Activated CD4-positive, alpha-beta T cell treated with anti-CD3 and anti-CD28 coated beads, Interleukin-2, amount 50 U/mL, for 4 hours (primary cell): ENCODE measurements around the gene PAH.

Experiments used
- DNase-seq, 2 experiments: peaks; one replicate each; pipeline ENCODE4 v3.0.0-alpha.2; 2020

PAH gene

DNA sequence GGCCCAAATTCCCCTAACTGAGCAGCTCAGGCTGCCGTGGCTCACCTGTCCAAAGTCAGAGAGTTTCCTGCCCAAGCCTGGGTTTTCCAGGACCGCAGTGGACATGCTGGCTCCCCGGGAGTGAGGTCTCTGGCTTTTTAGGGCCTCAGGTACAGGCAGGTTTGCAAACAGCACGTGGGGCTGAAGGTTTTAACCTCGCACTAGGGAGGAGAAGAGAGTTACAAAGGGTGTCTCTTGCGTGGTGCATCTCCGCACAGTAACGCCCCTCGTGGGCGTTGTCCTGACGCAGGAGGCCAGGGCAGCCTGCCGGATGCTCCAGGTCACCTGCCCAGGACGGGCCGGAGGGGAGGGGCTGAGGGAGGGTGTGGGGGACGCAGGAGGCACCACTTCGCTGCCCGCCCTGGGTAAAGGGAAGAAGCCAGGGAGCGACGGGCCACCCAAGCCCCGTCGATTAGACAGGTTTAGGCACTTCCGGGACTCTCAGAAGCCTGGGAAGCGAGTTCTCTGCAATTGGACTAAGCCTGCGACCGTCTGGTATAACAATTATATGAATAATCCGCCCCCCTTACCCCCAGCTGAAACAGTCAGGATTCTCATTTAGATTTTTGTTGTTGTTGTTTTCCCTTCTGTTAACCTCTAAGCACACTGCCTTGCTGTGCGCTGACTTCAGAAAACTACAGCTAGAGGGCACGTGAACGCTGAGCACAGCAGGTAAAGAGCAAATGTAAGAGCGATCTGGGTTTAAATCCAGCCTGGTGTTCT is at the start of gene PAH:
Gene PAH, minus strand, starts transcription at position 219 of the 762 bp plus-strand sequence. Its CDS starts 114 bp downstream, at position 105.
- no peak for DNase-seq

DNA sequence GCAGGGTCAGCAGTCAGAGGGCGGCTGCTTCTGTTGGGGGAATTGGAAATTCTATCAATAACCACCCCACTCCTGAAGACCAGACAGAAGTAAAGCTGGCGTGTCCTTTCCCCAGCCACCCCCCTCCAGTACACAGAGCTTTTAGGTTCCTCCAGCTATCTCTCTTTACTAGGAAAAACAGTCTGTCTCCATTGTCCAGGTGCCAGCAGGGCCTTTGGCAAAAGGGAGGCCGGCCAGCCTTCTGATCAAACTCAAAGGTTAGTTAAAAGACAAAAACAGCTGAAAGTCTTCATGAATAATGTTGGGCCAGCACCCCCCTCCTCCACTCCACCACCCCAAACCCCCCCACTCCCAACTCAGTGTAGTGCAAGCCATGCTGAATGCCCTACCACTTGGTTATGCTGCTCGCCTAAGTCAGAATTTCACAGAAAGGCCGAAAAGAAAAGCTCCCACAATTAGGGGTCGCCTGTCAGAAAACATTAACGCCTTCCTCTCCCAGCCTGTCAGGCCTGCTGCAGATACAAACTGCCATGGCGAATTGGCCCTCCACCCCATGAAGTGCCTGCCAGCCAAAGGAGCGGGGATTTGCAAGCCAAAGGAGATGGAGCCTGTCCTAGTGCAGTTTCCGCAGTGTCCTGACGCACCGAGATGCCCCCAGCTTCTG is 49.3 kb upstream of the PAH start:
- DNase-seq, result no peak

DNA sequence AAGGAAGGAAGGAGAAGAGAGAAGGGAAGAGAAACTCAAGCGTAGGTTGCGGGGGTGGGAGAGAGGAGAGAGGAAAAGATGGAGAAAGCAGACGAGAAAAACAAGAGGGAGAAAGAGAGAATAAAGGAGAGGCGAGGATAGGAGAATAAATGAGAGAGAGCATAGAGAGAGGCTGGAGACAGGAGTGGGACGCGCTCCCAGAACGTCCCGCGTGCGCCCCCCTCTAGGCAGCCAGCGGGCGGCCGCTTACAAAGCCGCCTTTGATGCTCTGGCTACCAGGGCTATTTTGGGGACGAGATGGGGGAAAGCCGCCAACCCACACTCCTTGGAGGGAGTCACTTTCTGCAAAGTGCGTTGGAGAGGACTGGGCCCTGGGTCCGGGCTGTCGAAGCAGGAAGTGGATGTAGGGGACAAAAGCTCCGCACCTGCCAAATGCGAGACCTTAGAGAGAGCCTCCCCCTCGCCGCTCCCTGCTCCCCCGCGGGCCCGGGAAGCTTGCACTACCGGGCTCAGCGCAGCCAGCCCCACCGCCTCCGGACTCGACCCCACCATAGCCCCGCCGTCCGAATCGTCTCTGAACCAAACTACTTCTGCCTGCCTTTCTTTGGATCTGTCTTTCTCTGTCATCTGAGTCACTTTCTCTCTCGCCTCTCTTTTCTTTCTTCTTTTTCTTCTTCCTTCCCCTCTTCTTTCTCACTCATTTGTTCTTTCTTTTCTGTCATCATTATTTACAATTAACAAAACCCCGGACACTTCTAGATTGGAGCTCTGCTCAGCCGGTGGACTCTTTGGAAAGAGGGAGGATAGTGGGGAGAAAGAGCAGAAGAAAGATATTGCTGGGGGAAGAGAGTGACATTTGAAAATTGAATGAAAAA is 48.5 kb upstream of the PAH start:
- DNase-seq, result no peak

DNA sequence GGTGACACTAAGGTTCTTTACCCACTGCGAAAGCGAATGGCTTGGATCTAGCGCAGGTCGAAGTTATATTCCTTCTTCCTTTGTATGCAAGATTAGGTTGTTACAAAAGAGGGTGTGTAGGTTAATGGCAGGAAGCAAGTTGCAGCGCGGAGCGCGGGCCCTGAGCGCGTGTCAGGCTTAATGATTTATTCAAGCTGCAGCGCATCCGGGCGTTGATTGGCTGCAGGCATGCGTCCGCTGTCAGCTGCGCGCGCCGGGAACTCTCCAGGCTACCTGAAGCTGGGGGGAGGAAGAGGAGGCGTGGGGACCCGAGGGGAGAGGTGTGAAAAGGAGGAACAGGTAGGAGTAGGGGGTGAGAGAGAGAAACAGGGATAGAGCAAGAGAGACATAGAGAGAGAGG is 47.8 kb upstream of the PAH start:
- no peak for DNase-seq

DNA sequence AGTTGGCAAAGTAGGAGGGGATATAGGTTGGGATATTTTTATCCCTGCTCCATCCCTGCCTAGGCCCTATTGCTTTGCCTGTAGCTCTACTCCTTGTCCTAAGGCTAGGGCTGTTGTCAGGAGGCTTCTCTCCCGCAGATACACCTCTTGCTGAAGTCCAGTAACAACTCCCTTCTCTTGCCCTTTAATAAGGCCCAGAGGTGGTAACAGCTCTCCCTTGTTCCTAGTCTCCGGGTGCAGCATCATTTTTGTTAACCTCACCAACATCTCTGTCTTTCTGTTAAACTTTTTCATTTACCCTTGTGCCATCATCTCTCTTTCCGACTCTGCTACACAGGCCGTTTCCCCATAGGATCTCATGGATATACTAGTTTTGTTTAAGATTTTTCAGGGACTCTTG is 46.8 kb upstream of the PAH start:
- DNase-seq, result no peak

DNA sequence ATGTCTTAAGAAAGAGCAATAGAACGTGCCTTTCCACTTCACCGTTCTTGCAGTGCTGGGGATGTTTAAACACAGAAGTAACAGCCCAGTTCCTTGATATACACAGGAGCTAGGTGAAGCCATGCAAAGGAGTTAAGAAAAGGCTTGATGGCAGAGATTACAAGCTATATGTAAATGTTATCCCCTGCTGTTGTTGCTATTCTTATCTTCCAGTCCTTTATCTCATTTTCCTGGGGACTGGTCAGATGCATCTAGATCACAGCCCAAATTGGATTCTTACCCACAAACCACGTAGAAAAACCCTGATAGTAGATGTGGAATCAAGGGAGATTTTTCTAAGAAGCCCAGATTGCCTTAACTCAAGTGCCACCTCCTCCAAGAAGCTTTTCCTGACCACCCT is 45.9 kb upstream of the PAH start:
- DNase-seq, result no peak

DNA sequence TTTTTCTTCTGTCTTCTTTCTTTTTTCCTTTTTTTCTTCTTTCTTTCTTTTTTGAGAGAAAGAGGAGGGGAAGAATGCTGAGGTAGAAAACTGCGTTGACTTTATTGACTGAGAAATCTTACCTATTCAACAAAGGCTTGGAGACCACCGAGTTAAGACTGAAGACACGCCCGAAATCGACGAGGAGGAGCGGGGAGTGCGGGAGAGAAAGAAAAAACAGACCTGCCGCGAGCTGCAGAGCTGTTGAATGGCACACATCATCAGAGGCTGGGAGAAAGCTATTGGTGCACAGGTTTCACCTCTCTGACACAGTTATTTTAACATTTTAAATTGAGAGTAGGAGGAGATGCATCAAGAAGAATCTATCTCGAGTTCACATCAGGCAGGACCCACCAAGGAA is 45.5 kb upstream of the PAH start:
- no peak for DNase-seq

DNA sequence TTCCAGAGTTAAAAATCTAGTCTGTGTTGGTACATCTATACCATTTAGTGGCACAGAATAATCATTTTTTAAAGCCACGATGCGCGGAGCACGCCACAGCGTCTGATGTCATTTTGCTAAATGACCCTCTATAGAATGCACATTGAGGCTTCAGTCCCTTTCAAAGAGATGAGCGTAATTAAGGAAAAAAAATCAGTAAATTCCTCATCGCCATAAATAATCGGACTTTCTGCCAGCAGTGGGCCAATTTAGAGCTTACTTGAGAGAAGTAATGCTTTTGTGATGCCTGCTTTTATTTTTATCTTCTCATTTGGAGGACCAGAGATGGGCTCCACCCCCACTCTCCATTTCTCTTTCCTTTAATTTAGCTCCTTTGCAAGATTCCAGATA is 44.4 kb upstream of the PAH start:
- DNase-seq, result no peak

DNA sequence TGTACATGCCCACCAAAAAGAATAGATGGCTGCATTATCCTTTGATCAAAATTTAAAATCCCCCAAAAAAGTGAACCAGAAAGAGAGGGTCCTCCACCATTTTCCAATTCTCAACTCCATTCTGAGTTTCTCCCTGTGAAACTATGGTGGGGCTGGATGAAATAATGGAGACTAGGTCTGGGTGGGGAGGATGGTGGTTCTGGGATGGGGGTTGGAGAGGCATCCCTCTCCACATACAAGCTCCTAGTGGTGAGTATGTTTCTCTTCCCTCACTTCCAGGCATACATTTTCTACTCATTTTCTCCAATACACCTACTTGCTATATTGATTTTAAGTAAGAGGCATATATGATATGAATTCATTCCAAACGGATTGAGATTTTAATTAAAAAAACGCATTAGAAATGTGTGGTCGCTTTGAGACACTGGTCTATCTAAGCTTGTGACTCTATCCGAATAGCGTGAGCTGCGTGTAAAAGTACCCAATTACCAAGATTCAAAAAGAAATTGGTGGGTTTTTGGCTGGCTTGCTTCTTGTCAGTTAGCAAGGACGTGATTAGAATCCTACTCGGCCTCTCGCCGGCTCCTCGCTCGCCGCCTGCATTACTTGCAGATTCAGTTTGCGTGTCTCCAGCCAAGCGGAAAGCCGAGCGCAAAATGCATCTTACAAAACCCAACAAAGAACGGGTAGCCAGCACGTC is 43.9 kb upstream of the PAH start:
- no peak for DNase-seq

DNA sequence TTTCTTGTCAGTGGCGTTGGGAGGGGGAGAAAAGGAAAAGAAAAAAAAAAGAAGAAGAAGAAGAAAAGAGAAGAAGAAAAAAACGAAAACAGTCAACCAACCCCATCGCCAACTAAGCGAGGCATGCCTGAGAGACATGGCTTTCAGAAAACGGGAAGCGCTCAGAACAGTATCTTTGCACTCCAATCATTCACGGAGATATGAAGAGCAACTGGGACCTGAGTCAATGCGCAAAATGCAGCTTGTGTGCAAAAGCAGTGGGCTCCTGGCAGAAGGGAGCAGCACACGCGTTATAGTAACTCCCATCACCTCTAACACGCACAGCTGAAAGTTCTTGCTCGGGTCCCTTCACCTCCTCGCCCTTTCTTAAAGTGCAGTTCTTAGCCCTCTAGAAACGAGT is 42.3 kb upstream of the PAH start:
- no peak for DNase-seq

DNA sequence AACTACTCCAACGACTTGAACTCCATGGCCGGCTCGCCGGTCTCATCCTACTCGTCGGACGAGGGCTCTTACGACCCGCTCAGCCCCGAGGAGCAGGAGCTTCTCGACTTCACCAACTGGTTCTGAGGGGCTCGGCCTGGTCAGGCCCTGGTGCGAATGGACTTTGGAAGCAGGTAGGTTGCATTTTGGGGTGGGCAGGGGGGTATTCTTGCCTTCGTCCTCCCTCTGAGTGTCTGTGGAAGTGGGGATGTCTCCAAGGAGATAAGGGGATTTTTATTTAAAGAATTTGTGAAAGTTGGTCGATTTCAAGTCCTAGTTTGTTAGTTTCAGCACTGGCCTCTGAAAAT is 41.8 kb upstream of the PAH start:
- DNase-seq, result no peak

DNA sequence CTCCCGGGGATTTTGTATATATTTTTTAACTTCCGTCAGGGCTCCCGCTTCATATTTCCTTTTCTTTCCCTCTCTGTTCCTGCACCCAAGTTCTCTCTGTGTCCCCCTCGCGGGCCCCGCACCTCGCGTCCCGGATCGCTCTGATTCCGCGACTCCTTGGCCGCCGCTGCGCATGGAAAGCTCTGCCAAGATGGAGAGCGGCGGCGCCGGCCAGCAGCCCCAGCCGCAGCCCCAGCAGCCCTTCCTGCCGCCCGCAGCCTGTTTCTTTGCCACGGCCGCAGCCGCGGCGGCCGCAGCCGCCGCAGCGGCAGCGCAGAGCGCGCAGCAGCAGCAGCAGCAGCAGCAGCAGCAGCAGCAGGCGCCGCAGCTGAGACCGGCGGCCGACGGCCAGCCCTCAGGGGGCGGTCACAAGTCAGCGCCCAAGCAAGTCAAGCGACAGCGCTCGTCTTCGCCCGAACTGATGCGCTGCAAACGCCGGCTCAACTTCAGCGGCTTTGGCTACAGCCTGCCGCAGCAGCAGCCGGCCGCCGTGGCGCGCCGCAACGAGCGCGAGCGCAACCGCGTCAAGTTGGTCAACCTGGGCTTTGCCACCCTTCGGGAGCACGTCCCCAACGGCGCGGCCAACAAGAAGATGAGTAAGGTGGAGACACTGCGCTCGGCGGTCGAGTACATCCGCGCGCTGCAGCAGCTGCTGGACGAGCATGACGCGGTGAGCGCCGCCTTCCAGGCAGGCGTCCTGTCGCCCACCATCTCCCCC is 41.2 kb upstream of the PAH start:
- no peak for DNase-seq

DNA sequence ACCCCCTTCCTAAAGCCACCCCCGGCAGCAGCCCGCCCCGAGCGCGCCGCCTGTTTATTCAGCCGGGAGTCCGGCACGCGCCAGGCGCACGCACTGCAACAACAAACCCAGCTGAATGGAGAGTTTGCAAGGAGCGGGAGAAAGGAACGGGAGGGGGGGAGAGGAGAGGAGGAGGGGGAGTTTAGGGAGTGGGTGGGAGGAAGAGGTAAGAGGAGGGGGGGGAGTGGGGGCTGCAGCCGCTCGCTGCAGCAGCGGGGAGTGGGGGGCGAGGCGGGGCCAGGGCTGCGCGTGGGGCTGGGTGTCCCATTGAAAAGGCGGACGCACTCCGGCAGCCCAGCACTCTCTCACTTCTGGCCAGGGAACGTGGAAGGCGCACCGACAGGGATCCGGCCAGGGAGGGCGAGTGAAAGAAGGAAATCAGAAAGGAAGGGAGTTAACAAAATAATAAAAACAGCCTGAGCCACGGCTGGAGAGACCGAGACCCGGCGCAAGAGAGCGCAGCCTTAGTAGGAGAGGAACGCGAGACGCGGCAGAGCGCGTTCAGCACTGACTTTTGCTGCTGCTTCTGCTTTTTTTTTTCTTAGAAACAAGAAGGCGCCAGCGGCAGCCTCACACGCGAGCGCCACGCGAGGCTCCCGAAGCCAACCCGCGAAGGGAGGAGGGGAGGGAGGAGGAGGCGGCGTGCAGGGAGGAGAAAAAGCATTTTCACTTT is 40.5 kb upstream of the PAH start, which contains the start of gene ASCL1:
Gene ASCL1, plus strand, starts transcription at position 336 of the 712 bp plus-strand sequence. CDS start 571 bp downstream, outside the sequence.
- no peak for DNase-seq

DNA sequence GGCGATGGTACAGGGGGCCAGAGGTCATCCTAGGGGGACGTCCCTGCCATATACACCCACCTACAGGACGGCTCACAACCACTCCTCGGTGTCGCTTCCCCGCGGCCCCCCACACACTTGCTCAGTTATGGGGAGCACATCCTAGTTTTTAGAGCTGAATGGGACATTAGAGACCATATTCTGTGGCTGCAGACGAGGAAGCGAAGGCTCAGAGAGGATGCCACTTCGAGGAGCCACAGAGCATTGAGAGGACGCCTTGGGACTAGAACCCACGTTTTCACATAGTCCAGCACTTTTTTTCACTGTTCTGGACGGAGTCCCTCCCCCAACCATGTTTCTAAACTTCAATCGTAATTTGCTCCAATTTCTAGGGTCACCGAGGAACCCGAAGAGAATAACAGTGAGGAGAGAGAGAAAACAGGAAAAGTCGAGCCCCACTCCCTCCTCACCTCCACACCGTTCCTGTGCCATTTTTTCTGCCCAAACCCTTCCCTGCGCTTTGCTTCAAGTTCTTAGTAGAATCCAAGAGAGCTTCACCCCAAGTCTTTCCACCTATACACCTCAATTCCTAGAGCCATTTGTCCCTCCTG is 39.8 kb upstream of the PAH start:
- no peak for DNase-seq

DNA sequence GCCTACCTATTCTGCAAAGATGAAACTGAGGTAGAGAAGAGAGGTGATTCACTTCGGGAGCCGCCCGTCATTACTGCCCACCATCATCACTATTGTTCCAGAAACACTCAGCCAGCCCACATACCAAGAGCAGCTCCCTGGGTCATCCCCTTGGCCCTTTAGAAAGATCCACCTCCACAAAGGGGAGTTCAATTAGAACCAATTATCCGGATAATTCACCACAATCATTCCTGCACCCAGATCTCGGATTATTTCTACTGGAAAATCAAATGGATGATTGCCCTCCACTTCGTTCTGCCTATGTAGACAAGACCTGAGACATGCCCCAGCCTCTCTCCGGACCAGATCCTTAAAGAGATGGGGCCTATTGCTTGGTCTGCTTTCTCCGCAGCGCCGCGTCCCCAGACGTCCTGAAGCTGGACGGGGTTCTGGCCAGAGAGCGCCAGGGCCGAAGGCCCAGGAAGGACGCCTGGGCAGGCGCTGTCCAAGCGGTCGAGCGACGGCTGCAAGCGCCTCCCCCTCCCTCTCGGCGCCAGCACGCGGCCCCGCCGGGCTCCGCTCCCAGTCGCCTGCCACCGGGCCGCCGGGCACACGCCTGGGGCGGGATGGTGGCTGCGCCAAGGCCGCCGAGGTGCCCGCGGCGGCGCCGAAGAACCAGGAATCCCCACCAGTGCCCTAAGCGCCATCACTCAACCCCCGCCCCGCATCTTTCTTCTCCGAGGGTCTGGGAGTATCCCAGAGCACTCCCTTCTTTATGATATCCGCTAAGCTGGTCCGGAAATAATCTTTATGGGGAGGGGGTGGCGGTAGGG is 39.1 kb upstream of the PAH start:
- no peak for DNase-seq

DNA sequence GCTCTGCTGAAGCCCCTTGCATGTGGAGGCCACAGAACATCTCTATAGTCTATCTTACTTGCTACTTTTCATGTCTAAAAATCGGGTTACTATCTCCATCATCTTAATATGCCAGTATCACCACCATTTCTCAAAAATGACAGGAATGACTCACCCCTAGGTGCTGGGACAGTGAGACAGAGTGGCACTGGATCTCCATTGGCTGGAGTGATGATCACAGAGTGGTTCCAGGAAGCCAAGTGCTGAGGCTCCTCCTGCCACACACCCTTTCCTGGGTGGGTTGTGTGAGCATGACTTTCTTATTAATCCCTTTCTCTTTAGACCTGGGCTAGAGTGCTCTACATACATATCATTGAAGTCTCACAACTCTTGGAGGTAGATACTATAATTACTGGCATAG is 37.1 kb upstream of the PAH start:
- DNase-seq, result no peak

DNA sequence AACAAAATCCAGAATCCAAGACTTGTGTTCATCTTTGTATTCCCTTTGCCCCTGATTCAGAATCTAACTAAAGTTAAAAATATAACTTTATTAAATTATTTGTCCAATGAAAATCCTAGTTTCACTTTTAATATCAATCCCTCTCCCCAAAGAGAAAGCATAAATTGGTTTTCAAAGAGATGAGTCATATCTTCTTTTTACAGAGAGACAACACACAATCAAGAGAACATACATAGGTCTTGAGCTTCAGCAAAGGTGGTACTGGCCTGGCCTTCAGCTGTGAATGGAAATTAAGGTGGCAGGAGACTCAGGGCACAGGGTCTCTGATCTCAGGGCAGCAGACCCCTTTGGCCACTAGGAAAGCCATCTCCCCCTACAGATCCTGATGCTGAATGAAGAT is 36.2 kb upstream of the PAH start:
- DNase-seq, result no peak

DNA sequence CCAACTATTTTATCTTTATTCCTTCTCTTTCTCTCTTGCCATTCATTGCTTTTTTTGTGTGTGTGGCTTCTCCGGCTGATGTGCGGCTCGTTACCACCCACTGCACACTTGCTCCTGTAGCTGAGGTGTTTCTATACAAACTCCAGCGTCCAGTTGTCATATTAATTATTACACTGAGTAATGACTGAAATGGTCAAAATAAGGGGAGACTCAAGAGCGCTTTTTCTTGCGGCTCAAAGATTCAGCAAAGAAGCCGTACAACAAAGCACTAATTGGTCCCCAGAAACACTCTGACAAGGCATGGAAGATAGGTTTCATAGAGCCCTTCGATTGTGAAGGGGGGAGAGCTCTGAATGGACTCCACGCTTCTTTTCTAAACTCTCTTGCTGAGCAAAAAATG is 34.8 kb upstream of the PAH start:
- no peak for DNase-seq

DNA sequence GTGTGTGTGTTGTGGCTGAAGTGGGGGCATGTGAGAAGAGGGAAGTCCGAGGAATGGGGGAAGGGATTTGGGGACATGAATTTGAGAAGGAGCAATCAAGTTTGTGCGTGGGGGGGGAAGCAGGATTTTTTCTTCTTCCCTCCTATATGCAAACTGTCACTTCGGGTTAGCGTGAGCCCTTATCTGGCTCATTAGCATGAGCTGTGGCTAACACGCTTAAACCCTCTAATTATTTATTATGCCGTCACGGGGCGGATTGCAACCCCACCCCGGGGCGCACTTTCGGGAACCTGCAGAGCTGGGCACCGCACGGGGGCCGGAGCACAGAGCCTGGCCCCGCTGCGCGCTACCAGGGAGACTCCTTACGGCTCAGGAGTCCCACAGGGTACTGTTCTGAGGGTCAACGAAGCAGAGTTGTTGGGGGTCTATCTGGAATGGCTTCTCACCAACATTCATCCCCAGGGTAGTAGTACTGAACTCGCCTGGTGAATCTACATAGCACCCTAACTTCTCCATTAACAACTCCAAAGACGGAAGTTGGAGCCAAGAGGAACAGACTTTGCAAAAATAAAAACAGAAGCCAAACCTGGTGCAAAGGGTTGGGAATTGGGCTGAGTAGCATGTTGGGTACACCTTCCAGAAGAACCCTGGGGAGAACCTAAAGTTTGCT is 34.0 kb upstream of the PAH start:
- DNase-seq, result no peak
